Measurements from ENCODE around the gene HS3ST4.
A peak's percentile ranks its signal among the peaks of the same experiment; 100 is the strongest.

The HS3ST4 gene

DNA sequence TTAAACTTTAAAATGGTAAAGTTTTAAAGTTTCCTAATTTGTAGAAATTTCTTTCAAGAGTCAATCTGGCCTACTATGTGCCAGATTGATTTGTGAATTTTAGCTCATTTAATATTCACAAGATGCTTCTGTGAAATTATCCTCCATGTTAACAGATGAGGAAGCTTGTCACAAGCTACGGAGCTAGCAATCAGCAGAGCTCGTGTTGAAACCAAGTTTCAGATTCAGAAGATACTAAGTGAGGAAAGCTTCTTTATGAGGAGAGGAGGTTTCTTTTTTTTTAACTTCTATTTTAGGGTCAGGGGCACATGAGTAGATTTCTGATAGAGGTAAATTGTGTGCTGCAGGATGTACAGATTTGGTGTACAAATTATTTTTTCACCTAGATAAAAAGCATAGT is 135.9 kb downstream of the HS3ST4 start:
- DNase-seq (ENCODE audit: low spot score), result no peak

GRCh38 chr16:25828510-25828909 is 136.8 kb downstream of the HS3ST4 start:
- DNase-seq (ENCODE audit: low spot score), result no peak

DNA sequence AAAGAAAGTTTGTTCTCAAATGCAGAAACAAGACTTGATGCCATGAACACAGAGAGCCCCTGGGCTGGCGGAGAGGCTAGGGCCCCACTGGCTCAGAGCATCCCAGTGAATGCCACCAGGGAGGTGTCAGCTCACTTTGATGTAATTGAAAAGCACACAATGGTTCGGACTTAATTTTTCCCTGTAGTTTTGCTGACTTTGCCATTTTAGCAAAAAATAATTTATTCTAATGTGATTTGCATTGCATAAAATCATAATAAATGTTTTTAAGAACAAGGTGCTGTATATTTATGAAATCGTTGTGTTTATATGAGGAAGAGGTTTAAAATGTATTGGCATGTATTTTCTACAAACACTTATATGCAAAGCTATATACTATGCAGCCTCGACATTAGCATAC is 140.5 kb downstream of the HS3ST4 start:
- DNase-seq (ENCODE audit: low spot score), result no peak

- DNase-seq (ENCODE audit: low spot score), result no peak
Observed at GRCh38 chr16:25834101-25834500, 142.3 kb downstream of the HS3ST4 start.

DNA sequence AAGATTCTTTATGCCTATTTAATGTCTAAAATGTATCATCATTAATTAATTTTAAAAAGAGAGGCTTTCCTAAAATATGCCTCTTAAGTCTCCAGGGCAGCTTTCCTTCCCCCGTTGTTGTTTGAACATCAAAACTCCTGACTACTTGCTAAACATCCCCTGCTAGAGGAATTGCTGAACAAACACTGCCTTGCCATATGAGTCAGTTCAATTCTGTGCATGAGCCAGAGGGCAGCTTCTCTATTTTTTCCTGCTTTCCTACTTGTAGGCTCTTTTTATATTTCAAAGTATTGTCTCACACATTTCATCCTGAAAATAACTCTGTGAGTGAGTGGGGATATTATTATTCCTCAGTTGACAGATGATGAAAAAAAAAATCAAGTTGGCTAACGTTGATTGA is 143.4 kb downstream of the HS3ST4 start:
- no peak for DNase-seq (ENCODE audit: low spot score)

- peak; percentile 34 for DNase-seq (ENCODE audit: low spot score)
Observed at GRCh38 chr16:25838724-25839186, 147.0 kb downstream of the HS3ST4 start.

DNA sequence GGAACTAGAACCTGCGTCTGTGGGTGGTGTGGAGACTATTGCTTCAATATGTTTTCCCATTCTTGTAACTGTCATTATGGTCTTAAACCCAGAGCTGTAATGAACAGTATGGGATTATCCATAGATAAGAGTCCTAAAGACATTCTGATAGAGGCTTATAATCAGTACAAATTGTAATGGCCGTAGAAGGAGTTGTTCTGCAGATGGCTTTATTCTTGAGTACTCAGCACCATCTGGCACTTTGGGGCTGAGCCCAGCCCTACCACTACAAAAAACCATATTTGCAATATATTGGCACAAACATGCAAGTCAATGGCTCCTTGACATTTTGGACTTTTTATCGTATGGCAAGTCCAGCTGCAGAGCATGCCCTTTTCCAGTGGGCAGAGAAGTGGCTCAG is 150.0 kb downstream of the HS3ST4 start:
- no peak for DNase-seq (ENCODE audit: low spot score)

DNA sequence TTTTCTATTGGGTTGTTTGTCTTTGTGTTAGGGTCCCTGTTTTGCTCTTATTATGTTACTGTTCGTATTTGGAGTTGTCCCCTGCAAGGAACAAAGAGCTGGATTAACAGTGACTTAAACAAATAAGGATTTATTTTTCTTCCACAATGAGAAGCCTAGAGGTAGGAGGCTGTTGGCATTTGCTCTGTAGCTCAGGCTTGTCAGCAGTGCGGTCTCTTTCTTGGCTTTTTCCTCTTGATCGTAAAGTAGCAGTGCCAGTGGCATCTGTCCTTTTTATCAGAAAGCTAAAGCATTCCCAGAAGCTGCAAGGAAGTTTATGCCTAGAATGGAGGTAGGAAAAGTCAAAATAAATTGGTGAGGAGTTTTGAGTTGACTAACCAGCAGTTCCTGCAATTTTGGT is 154.1 kb downstream of the HS3ST4 start:
- DNase-seq (ENCODE audit: low spot score), result no peak

GRCh38 chr16:25854141-25854540 is 162.4 kb downstream of the HS3ST4 start:
- no peak for DNase-seq (ENCODE audit: low spot score)

DNA sequence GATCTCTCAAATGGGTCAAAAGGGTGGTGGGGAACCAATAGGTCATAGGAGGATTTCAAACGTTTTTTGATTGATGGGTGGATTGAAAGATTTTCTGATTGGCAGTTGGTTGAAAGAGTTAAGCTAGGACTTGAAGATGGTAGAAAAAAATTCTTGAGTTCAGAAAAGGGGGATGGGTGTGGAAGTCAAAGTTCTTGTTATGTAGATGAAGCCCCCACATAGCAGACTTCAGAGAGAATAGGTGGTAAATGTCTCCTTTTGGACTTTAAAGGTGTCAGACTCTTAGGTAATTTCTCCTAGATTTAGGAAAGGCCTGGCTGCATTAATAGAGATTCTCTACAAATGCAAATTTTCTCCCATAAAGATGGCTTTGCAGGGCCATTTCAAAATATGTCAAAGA is 163.3 kb downstream of the HS3ST4 start:
- DNase-seq (ENCODE audit: low spot score), result no peak

DNA sequence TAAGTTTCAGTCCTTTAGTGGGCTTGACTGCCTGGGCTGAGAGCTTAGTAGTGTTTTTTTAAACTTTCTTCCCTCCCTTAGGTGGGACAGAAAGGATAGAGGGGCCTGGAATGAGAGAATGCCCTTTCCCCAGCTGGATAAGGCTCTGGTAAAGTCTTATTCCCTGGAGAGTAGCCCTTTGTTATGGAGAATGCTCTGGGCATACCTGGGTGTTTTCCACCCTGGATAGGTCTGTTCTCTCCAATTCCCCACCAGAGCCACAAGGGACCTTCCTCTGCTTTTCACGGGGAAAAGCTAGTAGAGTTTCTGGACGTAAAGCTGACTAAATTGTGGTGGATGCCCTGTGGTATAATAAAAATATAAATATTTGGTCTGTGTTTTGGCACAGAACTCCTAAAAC is 164.1 kb downstream of the HS3ST4 start:
- no peak for DNase-seq (ENCODE audit: low spot score)

DNA sequence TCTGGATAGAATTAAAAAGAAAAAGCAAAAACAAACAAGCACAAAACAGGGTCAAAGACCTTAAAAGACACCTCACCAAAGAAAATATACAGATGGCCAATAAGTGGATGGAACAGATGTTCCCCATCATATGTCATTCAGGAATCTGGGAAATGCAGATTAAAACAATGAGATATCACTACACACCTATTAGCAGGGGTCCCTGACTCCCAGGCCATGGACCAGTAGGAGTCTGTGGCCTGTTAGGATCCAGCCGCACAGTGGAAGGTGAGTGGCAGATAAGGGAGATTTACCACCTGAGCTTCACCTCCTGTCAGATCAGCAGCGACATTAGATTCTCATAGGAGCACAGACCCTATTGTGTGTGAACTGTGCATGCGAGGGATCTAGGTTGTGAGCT is 167.9 kb downstream of the HS3ST4 start:
- no peak for DNase-seq (ENCODE audit: low spot score)

DNA sequence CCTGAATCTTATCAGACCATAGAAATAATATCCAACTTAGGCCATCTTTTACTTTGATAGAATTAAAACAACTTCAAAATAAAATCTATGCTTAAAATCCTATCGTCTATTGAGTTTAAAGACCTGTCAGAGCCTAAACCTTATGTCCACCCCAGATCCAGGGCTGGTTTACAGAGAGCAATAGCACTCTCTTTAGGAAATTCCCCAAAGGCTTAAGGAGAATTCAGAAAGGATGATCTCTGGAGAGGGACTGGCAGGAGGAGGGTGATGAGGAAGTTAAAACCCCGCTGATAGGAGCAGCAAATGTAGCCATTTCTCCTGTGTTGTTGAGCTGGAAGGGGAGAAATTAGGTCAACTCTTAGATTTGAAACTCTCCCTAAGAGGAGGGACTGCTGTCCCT is 175.3 kb downstream of the HS3ST4 start:
- DNase-seq (ENCODE audit: low spot score), result no peak

DNA sequence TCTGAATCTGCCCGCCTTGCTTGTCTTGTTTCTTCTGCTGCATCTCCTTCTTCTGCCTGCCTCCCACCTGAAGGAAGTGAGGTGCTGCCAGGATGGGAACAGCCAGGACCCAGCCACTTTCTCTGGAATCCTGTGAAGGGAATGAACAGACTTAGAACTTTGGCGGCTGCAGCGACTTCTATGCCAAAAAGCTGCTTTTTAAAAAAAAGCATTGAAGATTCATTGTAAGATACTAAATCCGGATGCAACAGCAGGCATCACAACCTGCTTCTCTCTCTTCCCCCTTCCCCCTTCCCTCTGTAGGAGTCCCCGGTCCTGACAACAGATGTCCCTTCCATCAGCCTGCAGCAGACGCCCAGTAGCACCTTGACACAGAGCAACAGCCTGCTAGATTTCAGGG is 176.3 kb downstream of the HS3ST4 start:
- no peak for DNase-seq (ENCODE audit: low spot score)

- no peak for DNase-seq (ENCODE audit: low spot score)
Observed at GRCh38 chr16:25868706-25869370, 177.1 kb downstream of the HS3ST4 start.

DNA sequence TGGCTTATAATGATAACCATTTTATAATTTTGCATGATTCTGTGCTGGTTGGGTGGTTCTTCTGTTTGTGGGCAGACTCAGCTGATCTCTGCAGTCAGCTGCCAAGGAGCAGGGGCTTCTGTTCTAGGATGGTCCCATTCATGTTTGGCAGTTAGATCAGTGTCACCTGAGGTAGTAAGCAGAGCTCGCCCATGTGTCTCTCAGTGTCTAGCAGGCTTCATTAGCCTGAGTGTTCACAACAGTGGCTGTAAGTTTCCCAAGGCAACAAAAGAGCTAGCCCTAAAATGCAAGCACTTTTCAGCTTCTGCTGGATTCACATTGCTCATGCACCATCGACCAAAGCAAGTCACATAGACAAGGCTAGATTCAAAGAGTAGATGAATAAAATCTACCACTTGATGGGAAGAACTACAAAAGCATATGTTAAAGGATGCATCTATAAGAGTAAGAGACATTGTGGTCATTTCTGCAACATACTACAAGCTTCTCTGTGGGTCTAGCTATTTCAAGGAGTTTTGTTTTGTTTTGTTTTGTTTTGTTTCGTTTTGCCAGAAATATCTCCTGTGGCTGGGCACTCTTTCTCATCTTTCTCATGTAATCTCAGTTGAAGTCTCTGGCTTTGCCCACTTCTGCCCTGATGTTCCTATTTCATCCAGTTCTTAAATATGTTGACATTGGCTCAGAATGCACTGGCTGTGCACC is 180.8 kb downstream of the HS3ST4 start:
- DNase-seq (ENCODE audit: low spot score), result no peak

GRCh38 chr16:25874196-25874595 is 182.4 kb downstream of the HS3ST4 start:
- DNase-seq (ENCODE audit: low spot score), result no peak

DNA sequence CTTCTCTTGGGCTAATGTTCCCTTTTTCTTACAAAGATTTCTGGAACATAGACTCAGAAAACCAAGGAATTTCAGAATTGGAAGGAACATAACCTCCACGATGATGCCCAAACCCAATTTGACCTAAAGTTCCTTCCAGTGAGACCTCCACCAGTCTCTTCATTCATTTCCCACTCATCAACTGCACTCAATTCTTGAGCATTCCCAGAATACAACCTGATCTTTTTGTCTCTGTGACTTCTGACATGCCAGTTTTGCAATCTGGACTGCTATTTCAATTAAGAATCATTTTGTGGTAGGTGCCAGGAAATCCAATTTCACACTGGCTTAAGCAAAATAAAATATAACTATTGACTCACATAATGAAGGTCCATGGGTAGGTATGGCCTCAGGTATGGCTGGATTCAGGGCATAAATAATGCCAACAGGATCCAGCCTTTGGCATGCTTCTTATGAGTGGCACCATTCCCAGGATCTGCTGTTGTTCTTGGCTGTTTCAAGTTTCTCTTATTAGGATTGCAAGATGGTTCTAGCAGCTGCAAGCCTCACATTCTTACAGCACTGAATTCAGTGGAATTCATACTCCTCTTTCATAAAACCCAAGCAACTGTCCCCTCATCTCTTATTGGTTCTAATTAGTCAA is 184.3 kb downstream of the HS3ST4 start:
- DNase-seq (ENCODE audit: low spot score), result no peak

DNA sequence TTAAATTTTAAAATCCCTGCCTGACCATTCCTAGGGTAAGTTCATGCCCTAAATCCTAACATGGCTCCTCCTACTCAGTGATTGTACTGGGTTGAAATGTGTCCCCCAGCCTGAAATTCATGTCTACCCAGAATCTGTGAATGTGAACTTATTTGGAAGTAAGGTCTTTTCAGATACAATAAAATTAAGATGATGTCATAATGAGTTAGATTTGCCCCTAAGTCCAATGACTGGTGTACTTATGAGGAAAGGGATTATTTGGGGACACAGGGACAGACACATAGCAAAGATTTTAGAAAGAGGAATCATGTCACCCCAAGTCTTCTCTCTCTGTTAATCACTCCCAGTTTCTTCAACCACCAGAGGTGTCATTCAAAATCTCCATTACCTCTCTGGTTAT is 185.3 kb downstream of the HS3ST4 start:
- DNase-seq (ENCODE audit: low spot score), result no peak

DNA sequence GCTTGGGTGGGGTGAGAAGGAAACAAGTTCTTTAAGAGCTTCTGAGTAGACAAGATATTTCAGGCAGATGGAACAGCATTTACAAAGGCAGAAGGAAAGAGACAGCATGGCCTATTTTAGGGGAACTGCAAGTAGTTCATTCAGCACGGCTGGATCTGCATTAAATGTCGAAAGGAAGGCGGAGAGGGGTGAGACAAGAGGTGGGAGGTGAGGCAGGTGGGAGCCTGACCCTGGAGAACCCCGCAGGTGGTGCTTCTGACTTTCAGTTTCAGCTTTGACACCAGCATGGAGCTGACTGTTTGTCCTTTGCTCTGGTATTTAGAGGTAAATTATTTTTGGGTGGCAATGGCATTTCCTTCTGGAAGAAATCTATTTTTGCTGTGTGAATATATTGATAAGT is 194.8 kb downstream of the HS3ST4 start:
- no peak for DNase-seq (ENCODE audit: low spot score)

DNA sequence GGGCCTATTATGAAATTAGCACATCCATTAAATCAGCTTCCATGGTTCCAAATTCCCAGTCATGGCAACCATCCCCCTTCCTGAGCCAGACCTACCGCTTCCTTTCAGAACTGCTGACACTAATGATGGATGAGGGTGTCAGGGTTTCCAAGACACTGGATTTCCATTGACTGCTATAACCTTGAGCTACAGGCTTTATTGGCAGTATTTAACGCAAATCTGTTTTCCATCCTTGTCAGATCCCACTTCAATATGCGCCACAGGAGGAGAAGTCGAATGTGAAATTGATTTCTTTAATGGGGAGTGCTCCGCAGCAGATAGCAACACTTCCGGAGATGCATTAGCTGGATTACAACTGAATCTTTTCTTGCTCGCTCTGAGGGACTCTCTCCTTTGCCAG is 197.1 kb downstream of the HS3ST4 start:
- no peak for DNase-seq (ENCODE audit: low spot score)

- no peak for DNase-seq (ENCODE audit: low spot score)
Observed at GRCh38 chr16:25893332-25893731, 201.6 kb downstream of the HS3ST4 start.

- no peak for DNase-seq (ENCODE audit: low spot score)
Observed at GRCh38 chr16:25894093-25894492, 202.3 kb downstream of the HS3ST4 start.

Data from COLO829 (cell line).